Mucosa of descending colon (tissue), 3 donors: ENCODE measurements around the gene TF. TPM values are rescaled to one million over a fixed set of nuclear protein-coding genes. Genes with fewer than 3 reads are reported as not detected.

ENCODE experiments used
- ATAC-seq: fragments of 200-7000 bp; cut with Tn5 transposase; one replicate; pipeline ENCODE4 v1.9.1; 2020; ENCODE audit warnings: mild to moderate bottlenecking, moderate library complexity
- DNase-seq, 3 donors: peaks; one replicate each; pipeline ENCODE4 v3.0.0-alpha.2; 2020
- H3K36me3 ChIP-seq: fragments of 200-600 bp; one replicate; pipeline ENCODE4 v1.8.0; 2021; ENCODE audit warnings: low read depth, mild to moderate bottlenecking
- H3K4me1 ChIP-seq: fragments of 200-600 bp; one replicate; pipeline ENCODE4 v1.8.0; 2021; ENCODE audit warnings: low read depth, mild to moderate bottlenecking
- H3K4me3 ChIP-seq: fragments of 200-600 bp; one replicate; pipeline ENCODE4 v1.8.0; 2021; ENCODE audit warnings: mild to moderate bottlenecking
- H3K9me3 ChIP-seq: fragments of 200-600 bp; one replicate; pipeline ENCODE4 v1.8.0; 2021; ENCODE audit warnings: mild to moderate bottlenecking
- intact Hi-C, 2 donors: fragments of 100-400 bp; cut with DNase I in 1 of 2; cut with micrococcal nuclease in 1 of 2; formaldehyde crosslinking; loops; one replicate each; pipeline versions ENCODE4 v1.11.0 to v1.11.1; 2022; cut with DNase I, micrococcal nuclease
- total RNA-seq, 3 donors: library from RNA; stranded (reverse); fragmentation: NEBNext Ultra II Directional in 2 of 3; extraction: Animal tissue kit (Norgen Biotek cat#: 25700) in 2 of 3; gene quantifications; one replicate each; pipeline versions ENCODE4 v1.2.1 to v1.2.4, GENCODE V29; 2021 to 2023
- TF ChIP-seq, protein P1 (sequence below): fragments of 200-600 bp; IDR thresholded peaks from one replicate; pipeline ENCODE4 v1.8.0; 2022; ENCODE audit warnings: antibody characterized with exemption, mild to moderate bottlenecking
- donor health status: DM: no; HTN: no; CAD: no; lungs with moderate emphysema.
- donor health status: DM: no; HTN: no; CAD: no.
- donor health status: DM: no; HTN: yes; CAD: no.

The TF gene
- total RNA-seq, 3 donors from 2014 or later = 0.51 to 13.5 (median 4.6) TPM

DNA sequence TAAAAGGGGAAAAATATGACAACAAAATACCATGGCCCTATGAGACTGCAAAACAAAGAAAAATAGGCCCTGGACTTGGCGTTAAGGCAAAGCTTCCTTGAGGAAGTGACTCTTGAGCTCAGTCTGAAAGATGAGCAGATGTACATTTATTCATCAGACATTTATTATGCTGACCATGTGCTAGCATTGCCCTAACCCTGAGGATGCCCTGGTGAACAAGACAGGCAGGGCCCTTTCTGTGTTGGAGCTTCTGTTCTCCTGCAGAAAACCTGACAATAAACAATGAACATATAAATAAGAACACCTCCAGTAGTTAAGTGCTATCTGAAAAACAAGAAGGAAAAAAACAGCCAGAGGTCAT, 12.4 kb downstream of the TF start:
- Histone ChIP-seq H3K4me3 (no peak overlapping the region), H3K4me1 (no peaks in the 10 kb centered on the region), H3K9me3 (no peaks in the 10 kb centered on the region), H3K36me3 (no peaks in the 10 kb centered on the region)
- TF ChIP-seq, protein P1, sequence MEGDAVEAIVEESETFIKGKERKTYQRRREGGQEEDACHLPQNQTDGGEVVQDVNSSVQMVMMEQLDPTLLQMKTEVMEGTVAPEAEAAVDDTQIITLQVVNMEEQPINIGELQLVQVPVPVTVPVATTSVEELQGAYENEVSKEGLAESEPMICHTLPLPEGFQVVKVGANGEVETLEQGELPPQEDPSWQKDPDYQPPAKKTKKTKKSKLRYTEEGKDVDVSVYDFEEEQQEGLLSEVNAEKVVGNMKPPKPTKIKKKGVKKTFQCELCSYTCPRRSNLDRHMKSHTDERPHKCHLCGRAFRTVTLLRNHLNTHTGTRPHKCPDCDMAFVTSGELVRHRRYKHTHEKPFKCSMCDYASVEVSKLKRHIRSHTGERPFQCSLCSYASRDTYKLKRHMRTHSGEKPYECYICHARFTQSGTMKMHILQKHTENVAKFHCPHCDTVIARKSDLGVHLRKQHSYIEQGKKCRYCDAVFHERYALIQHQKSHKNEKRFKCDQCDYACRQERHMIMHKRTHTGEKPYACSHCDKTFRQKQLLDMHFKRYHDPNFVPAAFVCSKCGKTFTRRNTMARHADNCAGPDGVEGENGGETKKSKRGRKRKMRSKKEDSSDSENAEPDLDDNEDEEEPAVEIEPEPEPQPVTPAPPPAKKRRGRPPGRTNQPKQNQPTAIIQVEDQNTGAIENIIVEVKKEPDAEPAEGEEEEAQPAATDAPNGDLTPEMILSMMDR = no peak
- intact Hi-C loops = no loop called here
- no peak for DNase-seq
- no peak for ATAC-seq

DNA sequence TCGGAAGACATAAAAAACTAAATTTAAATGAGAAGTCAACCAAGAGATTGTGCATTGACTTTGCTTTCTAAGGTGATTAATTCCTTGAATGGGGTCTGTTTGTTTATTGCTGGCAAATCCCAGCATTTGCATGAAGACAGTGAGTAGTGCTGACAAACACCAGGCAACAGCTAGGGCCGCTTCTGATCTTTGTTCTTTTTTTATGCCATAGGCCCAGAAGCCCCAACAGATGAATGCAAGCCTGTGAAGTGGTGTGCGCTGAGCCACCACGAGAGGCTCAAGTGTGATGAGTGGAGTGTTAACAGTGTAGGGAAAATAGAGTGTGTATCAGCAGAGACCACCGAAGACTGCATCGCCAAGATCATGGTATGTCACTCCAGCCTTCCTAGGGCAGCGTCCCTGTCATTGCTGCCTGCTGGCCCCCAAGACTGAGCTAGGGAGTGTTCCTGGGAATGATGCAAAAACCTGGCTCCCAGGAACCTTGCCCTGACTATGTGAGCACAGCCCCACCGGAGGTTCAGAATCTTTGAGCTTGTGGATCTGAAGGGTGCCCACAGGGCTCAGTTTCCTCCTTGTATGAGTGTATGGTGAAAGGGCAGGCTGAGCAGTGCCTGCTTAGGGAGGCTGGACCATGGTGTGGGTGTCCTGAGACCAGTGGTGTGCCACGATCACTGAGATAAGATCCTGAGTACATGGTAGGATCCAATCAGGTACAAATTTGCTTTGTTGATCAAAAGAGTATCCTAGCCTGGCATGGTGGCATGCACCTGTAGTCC, 13.0 kb downstream of the TF start:
- TF ChIP-seq, protein P1 = no peak
- Histone ChIP-seq H3K36me3 (no peaks in the 10 kb centered on the region), H3K4me1 (no peaks in the 10 kb centered on the region), H3K9me3 (no peaks in the 10 kb centered on the region), H3K4me3 (no peak overlapping the region)
- ATAC-seq = no peak
- intact Hi-C loops = no loop called here
- no peak for DNase-seq

DNA sequence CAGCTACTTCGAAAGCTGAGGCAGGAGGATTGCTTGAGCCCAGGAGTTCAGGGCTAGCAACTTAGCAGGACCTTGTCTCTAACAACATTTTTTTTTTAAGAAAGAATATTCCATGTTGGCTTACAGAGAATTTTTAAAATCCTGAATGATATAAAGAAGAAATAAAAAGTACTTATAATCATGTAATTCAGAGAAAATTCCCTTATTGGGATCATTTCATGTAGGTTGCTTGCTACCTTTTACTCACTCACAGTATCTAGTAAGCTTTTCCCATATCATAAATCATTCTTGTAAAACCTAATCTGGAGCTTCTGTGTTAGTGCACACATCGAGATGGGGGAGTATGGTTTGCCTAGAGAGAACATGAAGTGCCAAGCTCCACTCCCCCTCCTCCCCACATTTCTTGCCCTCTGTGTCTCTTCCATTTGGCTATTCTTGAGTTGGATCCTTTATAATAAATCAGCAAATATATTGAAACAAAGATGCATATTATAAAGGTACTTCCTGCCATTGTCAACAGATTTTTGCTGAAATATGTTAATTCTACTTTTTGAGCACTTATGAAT, 13.6 kb downstream of the TF start:
- no peak for DNase-seq
- no peaks in the 10 kb centered on the region for H3K36me3 ChIP-seq
- H3K9me3 ChIP-seq = no peaks in the 10 kb centered on the region
- H3K4me3 ChIP-seq = no peak overlapping the region
- TF ChIP-seq, protein P1 = no peak
- no peak for ATAC-seq
- intact Hi-C loops = no loop called here
- H3K4me1 ChIP-seq = no peaks in the 10 kb centered on the region

DNA sequence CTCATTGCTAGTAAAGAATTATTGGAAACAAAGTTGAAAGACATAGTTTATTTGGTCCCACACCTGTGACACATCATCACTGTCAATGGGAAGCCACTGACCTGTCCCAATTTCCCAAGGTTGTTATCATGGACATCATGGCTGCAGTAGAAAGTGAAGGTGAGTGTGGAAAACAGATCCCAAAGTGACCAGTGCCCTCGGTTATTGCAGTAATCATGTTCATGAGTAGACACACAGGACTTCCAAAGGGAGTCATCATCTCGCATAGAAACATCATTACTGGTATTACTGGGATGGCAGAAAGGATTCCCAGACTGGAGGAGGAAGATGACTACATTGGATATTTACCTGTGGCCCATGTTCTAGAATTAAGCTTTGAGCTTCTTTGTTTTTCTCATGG, 14.7 kb downstream of the TF start:
- H3K4me1 ChIP-seq = no peaks in the 10 kb centered on the region
- no peaks in the 10 kb centered on the region for H3K36me3 ChIP-seq
- TF ChIP-seq, protein P1 = no peak
- no peak for DNase-seq
- H3K4me3 ChIP-seq = no peak overlapping the region
- no peaks in the 10 kb centered on the region for H3K9me3 ChIP-seq
- intact Hi-C loops = no loop called here
- ATAC-seq = no peak

DNA sequence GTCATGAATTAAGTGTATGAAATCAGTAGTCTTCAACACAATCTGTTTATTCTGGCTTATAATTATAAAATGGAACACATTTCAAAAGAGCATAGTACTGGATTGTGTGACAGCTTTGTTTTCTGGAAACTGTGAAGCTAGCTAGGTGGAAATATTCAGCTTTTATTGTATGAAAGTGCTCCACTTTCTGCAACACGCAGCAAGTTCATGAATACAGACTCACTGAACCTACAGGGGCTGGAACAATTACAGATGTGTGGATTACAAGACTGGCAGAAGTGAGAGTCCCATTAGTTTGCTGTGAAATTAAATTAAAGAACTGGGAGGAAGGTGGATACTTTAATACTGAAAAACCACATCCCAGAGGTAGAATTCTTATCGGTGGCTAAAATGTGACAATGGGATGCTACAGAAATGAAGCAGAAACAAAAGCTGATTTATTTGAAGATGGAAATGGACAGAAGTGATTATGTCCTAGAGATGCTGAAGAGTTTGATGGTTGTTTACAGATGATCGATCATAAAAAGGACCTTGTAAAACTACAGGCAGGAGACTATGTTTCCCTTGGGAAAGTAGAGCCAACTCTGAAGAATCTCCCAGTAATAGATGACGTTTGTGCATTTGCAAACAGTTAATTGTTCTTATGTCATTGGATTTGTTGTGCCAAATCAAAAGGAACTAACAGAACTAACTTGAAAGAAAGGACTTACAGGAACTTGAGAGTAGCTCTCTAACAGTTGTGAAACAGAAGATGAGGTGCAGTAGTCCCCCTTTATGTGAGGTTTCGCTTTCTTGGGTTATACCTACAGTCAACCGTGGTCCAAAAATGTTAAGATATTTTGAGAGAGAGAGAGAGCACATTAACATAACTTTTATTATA, 15.7 kb downstream of the TF start:
- Histone ChIP-seq H3K4me1 (no peaks in the 10 kb centered on the region), H3K36me3 (no peaks in the 10 kb centered on the region), H3K4me3 (no peak overlapping the region), H3K9me3 (no peaks in the 10 kb centered on the region)
- TF ChIP-seq, protein P1 = no peak
- intact Hi-C loops = no loop called here
- DNase-seq (no peak), ATAC-seq (no peak)
